Measurements from ENCODE around the gene SORD.
A peak's percentile ranks its signal among the peaks of the same experiment; 100 is the strongest.
"Not testable (repeated sequence)": the region's sequence is repeated elsewhere in the genome, so short reads cannot be mapped to it uniquely, and the experiment has no call there.

The SORD gene

DNA sequence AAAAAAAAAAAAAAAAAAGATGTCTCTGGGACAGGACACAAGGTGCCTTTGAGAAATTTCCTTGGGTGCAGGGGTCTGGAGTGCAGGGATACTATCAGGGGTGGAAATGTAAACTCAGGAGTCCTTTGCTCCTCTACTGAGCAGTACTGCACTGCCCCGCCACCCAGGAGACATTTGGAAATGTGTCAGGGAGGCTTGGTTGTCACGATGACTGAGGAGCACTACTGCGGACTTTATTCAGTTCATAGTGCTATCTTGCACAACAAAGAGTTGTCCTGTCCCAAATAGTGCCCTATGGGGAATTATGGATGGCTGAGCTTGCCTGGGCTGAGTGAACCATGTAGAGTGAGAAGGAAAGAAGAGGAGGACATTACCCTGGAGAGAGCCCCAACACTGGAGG is 2.6 kb downstream of the SORD start:
- DNase-seq: not testable (repeated sequence)

DNA sequence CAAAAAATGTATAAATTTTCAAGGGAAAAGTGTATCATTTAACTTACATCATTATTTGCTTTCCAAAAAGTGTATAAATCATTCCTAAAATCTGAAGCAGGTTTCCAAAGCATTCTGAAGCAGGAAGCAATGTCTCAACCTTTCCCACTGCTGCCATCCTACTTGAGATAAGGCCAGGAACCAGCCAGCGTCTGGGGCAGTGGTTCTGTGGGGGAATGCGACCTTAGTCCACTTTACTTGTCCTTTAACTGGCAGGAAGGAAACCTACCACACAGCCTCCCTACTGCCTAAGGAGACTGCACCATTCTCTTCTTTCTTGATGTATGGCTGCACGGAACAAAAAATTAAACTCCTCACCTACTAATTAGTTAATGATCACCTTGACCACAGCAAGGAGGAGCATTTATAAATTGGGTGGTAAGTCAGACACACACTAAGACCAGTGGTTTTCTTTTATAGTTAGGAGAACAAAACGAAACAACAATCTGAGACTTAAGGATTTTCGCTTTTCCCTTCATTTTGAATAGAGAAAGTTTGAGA is 3.7 kb downstream of the SORD start:
- no peak for DNase-seq

DNA sequence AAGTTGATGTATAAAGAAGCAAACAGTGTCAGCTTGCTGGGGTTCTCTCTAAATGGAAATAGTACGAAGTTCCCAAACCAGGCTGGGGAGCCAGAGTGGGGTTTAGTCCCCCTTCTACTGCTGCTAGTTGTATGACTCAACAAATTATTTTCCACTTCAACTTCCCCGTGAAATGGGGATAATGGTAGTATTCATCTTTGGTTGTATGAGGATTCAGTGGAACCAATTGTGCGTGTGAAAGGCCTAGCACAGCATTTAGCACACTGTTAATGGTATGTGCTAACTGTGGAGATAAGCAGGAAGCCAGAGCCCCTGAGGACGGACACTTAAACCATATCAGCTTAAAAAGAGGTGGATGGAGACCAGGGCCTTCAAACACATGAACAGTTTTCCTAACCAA is 4.2 kb downstream of the SORD start:
- no peak for DNase-seq

DNA sequence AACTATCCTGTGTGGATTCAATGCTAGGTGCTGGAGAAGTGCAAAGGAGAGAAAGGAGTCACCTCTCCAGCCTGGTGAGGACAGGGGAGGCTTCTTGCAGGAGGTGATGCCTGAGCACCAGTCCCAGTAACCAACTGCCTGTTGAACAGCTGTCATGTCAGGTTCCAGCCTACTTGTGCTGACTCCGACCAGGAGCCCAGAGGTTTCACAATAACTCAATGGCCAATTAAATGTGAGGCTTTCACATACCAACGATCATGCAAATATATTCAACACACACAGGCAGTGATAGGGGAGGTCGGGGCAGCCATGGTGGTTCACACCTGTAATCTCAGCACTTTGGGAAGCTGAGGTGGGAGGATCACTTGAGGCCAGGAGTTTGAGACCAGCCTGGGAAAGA is 7.7 kb downstream of the SORD start:
- DNase-seq: no peak

DNA sequence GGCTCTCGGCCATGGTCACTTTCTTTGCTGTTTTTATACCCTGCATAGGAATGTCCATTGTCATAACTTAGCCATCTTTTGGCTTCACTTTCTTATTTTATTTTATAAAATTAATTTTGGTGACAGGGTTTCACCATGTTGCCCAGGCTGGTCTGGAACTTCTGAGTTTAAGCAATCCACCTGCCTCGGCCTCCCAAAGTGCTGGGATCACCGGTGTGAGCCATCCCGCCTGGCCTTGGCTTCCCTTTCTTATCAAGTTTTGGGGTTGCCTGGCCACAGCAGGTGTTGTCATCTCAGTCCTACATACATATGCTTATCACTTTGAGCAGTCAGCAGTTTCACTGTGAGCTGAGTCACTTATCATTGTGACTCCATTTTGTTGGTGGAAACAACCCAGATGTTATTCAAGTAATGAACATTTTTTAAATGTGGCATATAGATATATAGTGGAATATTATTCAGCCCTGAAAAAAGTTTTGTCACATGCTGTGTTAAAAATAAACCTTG is 8.6 kb downstream of the SORD start:
- DNase-seq: not testable (repeated sequence)

DNA sequence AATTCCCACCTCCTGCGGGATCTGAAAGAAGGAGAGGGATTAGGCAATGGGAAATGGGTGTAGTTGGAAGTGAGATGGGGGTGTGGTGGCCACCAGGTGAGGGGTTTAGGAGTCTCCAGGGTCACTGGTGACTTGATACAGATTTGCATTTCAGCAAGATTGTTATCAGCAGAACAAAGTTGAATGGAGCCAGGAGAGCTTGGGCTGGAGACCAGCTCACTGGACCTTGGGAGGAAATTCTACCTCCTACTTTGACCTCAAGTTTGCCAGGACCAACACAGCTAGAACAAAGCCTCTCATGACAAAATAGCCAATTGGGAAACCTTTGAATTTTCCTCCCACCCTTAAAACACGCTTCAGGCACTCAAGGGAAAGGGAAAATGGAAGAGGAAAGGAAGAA is 9.5 kb downstream of the SORD start:
- DNase-seq: not testable (repeated sequence)

DNA sequence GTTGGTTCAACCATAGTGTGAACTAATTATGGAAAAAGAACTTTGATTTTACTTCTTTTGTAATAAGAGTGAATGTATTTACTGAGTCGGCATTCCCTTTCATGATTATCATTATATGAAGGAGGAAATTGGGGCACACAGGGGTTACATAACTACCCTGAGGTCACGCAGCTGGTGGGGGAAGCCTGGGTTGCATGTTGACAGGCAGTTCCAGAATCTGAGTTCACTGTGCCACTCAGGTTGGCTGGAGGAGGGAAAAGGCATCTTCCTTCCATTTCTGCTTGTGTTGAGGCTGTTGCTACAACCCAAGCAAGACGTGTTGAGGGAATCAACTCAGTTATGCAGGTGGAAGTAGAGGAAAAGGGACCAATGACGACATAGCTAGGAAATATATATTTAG is 11.1 kb downstream of the SORD start:
- not testable (repeated sequence) for DNase-seq

DNA sequence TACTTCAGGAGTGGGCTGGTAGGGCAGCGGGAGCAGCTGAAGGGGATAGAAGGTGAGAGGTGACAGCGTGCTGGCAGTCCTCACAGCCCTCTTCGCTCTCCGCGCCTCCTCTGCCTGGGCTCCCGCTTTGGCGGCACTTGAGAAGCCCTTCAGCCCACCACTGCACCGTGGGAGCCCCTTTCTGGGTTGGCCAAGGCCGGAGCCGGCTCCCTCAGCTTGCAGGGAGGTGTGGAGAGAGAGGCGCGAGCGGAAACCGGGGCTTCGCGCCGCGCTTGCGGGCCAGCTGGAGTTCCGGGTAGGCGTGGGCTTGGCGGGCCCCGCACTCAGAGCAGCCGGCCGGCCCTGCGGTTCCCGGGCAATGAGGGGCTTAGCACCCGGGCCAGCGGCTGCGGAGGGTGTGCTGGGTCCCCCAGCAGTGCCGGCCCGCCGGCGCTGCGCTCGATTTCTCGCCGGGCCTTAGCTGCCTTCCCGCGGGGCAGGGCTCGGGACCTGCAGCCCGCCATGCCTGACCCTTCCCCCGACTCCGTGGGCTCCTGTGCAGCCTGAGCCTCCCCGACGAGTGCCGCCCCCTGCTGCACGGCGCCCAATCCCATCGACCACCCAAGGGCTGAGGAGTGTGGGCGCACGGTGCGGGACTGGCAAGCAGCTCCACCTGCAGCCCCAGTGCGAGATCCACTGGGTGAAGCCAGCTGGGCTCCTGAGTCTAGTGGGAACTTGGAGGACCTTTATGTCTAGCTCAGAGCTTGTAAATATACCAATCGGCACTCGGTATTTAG is 11.8 kb downstream of the SORD start:
- DNase-seq: not testable (repeated sequence)

DNA sequence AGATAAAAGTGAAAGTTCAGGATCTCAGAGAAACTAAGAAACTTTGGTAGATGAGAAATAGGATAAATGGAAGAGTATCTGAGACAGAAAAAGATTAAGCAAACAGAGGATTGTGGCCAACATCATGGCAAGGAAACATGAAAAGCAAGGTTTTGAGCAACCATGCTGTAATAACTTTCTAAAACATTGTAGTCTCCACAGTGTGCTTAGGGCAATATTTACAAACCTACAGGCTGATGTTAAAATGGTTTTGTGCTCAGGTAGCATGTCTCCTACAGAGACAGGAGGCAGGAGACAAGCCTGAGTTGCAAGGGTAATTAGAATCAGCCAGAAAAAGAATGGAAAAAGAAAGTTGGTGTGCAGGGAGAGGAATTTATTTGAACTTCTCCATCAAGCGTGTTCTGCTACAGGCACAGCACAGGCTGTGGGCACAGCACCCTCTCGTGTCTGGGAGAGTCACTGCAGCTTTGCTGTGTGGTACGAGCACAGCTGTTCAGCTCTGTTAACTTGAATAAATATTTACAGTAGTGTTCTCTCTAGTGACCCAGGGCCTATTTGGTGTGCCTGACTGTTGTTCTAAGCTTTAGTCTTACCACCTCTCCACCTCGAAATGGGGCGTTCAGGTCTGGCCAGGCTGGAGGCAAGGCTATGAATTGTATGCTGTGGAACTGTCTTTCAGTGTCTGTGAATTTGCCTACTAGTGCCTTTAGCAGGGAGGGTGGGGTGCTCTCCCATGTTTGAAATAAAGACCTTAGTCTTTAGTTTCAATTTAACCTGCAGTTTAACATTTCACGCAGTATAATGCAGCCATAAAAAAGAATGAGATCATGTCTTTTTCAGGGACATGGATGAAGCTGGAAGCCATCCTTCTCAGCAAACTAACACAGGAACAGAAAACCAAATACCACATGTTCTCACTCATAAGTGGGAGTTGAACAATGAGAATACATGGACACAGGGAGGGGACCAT is 14.1 kb downstream of the SORD start:
- DNase-seq: peak; percentile 60

DNA sequence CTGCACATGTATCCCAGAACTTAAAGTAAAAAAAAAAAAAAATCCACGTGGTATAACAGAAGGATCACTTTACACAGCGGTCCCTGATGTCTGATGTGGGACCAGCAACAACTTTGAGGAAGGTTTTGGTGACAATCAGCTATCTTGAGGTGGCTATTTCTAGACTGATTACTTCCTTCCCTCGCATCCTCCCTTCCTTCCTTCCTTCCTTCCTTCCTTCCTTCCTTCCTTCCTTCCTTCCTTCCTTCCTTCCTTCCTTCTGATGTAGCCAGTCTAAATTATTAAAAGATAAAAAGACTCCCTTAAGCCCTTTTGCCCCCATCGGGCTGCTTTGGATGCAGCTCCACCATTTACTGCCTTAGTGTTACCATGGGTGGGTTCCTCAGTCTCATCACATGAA is 14.9 kb downstream of the SORD start:
- DNase-seq: no peak

DNA sequence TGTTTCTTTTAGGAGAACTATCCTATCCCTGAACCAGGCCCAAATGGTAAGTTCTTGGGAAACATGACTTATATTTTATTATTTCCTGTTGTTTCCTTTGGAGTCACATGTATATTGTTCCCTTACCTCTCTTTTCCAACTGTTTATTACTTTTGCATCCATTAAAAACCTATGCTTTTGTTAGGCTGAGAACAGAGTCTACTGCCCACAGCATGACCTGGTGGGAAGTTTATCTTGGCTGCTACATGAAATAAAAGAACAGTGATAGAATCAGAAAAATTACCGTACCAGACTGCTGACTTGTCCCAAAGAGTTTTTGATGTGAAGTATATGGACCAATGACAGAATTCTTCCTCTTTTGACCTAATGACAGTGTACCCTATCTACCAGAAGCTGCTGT is 17.4 kb downstream of the SORD start:
- not testable (repeated sequence) for DNase-seq

DNA sequence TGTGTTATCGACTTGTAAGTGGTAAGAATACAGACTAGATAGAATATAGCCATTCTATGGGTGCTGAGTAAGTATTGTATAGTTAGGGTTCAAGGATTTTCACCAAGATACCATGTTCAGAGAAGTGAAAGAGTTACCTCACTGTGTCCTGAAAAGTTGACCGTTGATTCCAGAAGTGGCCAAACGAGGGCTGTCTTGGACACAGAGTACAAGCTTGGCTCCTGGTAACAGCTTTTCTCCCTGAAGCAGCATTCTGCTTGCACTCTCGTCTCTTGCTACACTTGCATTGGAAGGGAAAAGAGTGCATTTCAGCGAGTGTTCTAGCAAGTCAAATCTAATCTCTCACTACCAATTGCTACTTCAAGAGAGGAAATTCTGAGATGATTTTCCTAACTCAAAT is 18.5 kb downstream of the SORD start:
- not testable (repeated sequence) for DNase-seq

DNA sequence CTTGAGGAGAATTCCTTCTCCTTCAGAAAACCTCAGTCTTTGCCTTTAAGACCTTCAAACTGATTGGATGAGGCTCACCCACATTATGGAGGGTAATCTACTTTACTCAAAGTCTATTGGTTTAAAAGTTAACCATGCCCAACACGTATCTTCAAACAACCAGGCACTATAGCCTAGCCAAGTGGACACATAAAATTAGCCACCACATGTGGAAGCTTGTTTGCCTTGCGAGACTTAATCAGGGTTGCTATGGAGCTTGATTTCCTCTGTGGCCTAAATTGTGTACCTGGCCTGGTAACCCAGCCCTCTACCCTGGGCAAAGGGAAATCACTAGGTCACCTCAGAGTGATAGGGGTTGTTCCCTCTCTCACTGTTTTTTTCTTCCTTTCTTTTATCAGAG is 19.9 kb downstream of the SORD start:
- not testable (repeated sequence) for DNase-seq

DNA sequence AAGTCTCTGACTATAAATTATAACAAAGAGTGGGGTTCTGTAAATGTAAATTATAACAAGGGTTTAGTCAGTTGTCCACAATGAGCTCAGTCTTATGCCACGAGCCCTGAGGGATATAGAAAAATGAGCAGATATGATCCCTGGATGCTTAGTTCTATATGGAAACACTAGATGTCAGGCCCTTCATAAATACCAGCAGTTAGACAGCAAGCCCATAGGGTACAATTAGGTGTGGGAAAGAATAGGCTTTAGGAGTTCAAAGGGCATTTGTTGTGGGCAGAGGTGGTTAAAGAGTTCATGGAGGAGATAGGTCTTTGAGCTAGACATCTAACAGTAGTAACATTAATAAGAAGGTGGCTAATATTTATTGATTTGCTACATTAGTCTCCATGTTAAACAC is 21.3 kb downstream of the SORD start:
- not testable (repeated sequence) for DNase-seq

DNA sequence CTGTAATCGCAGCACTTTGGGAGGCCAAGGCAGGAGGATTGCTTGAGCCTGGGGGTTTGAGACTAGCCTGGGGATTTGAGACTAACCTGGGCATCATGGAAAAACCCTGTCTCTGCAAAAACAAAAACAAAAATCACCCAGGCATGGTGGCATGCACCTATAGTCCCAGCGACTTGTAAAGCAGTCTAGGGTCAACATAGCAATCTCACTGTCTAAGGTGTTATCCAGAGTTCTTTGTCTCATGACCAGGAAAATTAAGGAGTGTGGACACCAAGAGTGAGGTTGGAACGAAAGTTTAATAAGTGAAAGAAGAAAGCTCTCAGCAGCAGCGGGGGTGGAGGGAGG is 25.4 kb downstream of the SORD start:
- not testable (repeated sequence) for DNase-seq

DNA sequence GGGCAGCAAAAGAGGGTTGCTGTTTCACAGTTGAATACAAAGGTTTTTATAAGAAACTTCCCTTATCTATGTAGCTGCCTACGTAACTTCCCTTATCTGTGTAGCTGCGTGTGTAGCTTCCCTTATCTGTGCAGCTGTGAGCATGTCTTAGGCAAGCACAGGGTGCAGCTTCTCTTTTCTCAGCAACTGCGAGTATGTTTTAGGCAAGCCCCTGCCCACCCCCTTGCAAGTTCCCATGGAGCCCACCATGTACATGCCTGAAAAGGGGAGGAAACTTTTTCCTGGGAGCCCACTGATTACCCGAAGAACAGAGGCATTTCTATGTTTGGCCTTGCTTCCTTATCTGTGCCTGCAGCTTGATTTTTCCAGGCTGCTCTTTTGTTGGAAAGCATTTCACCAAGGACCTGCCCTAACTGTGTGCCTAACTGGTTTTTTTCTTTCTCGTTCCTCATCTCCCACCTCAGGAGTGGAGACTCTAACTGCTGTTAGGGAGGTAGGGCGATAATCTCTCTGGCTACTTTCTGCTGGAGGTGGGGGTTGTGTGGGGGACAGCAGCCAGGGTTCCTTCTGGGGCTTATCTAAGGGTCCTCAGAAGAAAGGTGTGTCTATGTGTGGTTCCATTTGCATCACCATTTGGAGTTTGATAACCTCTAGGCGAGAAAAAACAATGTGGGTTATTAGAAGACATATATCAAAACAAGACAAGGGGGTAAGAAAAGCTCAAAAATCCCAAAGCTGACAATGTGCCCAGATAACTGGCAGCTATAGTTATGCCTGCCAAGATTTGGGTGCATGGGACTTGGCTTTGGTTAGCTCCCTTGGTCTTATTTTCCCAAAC is 26.0 kb downstream of the SORD start:
- DNase-seq: peak; percentile 63

DNA sequence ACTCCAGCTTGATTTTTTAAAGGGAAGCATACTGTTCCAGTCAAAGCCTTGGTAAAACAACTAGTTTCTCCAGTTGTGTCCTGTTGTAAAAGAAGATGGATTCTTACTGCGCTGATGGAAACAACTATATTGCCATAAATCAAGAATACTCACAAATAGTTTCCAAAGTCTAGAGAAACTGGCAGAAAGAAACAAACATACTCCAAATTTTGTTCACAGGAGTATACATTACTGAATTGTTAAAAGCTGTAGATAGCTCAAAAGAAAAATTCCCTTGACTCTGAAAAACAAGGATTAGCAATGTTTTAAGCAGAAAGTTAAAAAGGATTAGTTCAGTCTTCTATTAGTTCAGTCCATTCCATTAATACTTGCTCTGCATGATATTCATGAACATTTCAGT is 27.6 kb downstream of the SORD start:
- no peak for DNase-seq

DNA sequence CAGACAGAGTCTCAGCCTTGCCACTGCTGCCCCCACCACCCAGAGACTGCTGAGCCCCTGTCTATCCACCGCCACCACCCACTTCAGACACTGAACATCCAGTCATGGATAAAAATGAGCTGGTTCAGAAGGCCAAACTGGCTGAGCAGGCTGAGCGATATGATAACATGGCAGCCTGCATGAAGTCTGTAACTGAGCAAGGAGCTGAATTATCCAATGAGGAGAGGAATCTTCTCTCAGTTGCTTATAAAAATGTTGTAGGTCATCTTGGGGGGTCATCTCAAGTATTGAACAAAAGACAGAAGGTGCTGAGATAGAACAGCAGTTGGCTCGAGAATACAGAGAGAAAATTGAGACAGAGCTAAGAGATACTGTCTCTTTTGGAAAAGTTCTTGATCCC is 29.7 kb downstream of the SORD start:
- DNase-seq: not testable (repeated sequence)

DNA sequence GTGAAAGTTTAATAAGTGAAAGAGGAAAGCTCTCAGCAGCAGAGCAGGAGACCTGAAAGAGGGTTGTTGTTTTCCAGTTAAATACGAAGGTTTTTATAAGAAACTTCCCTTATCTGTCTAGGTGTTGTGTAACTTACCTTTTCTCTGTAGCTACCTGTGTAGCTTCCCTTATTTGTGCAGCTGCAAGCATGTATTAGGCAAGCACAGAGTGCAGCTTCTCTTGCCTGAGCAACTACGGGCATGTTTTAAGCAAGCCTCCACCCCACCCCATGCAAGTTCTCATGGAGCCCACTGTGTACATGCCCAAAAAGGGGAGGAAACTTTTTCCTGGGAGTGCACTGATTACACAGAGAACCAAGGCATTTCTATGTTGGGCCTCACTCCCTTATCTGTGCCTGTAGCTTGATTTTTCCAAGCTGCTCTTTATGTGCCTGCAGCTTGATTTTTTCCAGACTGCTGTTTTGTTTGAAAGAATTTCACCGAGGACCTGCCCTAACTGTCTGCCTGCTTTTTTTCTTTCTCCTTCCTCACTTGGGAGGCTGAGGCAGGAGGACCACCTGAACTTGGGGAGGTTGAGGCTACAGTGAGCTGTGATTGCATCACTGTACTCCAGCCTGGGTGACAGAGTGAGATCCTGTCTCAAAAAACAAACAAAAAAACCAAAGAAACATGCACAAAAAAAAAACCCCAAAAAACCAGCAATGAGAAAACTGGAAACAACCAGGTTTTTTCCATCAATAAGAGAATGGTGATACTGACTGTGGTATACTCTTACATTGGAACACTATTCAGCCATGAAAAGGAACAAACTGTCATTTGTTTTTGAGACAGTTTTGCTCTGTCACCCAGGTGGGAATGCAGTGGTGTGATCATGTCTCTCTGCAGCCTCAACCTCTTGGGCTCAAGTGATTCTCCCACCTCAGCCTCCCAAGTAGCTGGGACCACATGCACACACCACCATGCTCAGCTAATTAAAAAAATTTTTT is 36.0 kb downstream of the SORD start:
- not testable (repeated sequence) for DNase-seq

DNA sequence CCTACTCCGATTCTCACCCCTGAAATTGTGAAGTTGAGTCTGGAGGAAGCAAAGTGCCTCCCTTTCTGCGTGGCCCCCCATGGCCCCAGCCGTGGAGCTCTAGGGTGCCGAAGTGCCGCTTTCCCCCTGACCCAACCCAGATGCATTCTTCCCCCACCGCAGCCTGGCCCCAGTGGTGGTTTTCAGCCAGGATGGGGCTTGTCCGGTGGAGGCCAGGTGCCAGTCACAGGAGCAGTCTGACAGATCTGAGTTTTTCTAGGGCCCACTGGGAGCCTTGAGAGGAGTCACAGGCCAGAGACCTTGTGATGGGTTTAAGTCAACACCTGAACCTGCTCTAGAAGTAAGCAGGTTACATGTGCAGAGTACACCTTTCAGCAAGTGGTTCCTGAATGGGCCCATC is 39.3 kb downstream of the SORD start:
- DNase-seq: not testable (repeated sequence)

DNA sequence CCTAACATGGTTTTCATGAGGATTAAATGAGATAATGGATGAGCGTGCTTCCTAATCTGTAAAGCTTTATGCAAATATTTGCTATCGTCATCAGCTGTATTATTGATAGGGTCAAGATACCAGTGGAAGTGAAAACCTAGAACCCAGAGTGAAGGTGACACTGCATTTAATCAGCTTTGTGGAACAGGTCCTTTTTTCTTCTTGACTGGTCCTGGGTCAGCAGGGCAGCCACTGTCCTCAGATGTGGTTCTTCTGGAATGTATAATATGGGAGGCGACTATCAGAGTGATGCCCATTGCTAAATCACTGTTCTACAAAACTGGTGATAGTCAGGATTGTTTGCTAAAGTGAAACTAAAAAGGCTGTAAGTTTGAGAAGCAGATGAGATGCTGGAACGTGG is 41.4 kb downstream of the SORD start:
- DNase-seq: no peak

Data from GDM1 (cell line).